ENCODE data around the gene DIP2C.
"Not testable (repeated sequence)": the region's sequence is repeated elsewhere in the genome, so short reads cannot be mapped to it uniquely, and the experiment has no call there.

The DIP2C gene

DNA sequence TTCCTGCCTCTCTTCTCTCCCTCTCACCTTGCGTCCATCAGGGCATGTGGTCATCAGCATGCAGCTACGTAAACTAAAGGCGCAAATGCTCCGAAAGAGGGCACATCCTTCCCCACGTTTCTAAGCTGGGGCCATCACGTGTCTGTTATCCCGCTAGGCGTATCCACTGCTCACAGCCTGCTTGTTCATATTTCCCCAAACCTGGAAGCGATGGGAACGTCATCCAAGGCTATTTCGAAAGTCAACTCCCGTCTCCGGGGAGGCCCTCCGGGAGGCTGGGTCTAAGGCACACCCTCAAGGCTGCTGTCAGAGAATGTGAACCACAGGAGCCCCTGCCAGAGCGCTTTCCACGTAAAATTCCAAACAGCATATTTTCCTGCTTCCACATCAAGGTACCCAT, 199.2 kb downstream of the DIP2C start:
- no peak for DNase-seq

DNA sequence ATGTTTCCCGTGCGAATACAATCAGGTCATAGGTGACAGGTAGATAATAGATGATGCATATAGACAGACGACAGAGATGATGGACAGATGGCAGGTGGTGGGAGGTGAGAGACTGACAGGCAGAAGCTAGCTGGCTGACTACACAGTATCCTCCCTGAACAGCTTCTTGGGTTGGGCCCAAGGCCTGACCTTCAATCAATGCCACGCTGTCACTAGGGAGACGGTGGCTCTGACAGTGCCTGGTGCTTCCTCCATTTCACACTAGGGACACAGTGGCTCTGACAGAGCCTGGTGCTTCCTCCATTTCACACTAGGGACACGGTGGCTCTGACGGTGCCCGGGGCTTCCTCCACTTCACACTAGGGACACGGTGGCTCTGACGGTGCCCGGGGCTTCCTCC, 200.1 kb downstream of the DIP2C start:
- no peak for DNase-seq

DNA sequence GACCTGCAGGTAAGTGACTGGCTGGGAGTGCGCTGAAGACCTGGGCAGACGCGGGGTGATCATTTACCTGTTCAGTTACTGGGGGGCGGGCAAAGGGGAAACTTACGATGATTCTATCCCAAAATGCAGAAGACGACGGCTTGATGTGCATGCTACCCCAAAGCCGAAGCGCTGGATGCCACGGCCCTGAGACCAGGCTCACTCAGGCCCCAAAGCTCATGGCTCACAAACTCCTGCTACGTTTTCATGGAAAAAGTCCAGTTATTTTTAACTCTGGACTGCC, 200.6 kb downstream of the DIP2C start:
- no peak for DNase-seq

DNA sequence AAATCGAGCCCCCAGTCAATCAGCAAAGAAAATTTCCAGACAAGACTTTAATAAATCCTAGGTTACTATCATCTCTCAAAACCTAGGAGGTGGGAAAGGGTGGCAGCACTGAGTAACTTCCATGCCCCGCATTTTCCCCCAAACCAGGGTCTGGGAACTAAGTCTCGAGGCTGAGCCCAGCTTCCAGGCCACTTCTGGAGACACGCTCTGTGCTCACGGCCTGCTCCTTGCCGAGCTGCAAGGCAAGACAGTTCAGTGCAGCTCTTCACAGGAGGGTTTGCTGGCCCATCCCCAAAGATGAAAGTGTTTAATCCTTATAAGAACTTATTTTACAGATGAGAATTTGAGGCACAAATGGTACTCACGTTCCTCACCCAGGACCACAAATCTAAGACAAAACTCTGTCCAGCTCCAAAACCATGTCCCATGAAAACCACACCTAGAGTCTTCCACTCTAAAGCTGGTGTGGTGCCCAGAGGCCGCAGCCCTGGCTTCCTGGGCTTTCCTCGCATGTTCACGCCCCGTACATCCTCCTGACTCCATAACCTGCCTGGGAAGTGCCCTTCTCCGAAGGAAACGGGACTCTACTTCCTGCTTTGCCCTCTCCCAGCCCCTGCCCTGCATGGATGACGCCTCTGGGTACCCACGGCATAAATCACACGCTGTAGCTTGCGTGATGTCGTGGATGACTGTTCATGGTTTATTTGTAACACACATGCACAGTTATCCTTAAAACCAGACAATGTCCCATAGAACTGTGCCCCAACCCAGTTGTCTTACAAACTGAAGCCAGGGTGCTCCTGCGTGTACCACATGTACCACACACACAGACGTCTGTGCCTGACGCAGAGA, 201.2 kb downstream of the DIP2C start:
- no peak for DNase-seq

DNA sequence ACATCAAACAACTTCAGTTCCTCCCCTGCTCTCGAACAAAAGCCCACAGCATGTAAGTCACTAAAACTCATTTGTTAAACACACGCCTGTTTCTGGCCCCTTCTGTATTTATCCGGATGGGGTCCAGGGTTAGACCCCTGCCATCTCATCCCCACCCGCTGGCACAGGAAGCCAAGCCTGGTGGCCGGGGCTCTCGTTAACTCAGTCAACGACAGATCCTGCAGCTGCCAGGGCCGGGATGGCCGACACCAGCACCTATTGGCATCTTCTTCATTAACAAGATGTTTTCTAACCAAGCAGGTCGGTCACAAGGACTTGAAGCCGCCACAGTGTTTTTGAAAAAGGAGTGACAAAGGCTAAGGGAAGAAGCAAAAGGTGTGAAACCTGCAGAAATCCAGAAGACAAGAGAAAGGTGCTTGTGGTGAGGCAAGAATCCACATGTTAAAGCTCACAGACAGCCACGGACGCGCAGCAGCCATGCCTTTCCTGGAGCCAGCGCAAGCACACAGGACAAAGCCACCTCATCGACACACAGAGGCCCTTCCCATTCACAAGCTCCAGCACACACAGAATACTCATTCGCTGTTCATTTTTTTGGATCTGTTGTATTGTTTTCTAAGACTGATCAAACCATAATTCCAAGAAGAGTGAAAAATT, 202.7 kb downstream of the DIP2C start:
- DNase-seq, result no peak

DNA sequence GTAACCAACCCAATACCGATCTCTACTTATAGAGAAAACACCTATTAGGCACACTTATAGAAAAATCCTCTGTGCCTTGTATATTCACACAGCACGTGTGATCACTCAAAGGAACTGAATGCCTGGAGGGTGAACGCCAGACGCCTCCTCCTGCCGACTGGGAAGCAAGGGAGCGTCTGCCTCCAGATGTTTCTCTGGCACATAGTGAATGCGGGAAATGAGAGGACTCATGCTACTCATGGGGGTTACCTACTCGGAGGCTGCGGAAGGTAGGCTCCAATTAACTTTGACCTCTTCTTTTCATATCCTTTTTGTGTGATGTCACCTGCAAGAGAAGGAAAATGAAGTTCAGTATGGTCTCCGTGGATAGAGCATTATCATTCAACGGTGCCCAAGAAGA, 203.3 kb downstream of the DIP2C start:
- DNase-seq, result no peak

DNA sequence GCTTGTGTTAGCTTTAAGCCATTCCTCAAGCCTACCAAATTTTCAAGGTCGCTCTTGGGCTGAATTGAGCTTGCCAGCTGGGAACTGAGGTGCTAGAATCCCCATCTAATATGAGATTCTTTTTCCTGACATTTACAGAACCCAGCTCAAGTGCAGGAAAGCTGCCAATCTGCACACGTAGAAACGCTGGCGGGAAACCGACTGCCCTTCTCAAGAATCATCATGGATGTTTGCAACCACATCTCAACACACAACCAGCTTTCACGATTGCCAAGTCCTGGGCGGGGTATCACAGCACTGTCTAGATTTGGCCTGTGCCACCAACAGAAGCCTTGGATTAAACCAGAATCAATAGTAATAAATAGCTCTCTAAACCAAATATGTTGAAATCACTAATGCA, 203.7 kb downstream of the DIP2C start:
- no peak for DNase-seq

DNA sequence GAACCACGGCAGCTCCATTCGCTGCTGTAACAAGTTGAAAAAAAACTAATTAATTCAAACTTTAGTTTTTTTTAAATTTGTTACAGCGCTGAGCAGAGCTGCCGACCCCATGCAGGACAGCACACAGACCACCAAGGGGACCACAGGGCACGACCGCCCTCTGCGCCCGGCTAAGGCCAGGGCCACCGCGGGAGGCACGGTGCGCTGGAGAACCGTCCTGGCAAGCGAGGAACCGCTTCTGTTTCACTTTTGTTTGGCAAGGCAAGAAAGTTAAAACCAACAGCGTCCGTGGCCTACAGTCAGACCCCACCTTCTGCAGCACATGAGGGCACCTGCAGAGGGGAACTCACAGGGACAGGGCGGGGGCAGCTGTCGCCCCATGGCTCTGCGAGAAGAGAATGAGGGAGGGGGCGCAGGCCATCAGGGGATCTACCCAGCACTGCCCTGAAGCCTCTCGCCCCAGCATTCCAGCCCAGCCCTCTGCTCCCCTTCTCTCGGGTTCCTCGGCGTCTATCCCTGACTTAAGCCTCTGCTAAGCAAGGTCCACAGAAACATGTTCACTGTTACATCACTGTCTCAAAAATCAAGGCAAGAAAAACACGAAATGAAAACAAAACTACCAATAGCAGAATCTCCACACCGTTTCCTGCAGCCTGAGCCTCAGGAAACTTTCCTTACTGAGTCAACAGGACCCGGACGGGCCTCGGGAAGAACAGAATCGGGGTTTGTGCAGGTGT, 204.4 kb downstream of the DIP2C start:
- no peak for DNase-seq

DNA sequence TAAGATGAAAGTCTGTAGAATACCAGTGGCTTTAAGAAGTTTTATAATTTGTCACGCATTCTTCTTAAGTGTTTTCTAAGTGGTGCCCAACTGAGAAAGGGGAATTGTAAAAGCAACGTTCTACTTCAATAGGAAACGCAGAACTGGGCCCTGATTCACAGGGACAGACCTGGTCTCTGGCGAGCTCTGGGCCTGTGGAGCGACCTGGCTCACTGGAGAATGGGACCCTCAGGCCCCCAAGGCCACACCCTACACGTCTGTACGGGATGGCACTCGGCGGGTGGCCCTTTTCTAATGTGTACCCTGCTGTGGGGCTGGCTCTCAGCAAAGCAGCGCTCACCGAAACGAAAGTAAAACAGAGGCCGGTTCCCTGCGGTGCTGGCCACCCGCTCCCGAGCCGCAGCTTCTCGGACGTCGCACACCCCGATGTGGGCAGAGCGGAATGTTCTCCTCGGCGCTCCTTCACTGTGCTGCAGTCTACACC, 205.0 kb downstream of the DIP2C start:
- DNase-seq, result no peak

DNA sequence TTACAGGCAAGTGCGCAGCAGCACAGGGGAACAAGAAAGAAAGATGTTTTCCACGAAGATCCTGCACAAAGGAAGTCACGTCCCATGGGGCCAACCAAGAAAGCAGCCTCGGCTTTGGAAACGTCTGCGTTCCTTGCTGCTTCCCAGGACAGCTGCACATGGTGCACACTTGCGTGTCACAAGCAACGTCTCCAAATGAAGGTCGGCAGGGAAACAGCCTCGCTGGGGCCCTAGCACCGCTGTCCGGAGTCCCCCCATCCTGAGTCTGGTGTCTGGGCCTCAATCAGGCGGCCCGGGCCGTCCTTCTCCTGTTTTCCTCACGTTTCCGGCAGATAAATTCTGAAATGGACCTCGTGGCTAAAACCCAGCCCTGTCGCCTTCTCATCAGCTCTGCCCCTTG, 206.2 kb downstream of the DIP2C start:
- DNase-seq, result no peak

DNA sequence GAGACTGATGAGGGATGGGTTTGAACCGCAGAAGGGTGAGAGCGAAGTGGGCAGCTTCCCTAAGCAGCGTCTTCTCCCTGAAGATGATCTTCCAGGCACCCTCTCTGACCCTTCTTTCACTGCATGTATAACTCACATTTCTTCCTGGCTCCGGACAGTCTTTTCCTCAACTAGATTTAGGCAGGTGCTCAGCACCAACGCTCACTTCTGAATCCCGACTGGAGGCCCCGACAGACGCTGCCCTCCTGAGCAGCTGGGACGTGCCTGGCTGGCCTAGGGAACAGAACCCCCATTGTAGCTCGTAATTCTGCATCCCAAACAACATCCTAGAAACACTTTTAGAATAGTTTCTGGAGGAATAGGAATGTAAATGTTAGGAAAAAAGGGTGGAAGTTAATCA, 206.6 kb downstream of the DIP2C start:
- no peak for DNase-seq

DNA sequence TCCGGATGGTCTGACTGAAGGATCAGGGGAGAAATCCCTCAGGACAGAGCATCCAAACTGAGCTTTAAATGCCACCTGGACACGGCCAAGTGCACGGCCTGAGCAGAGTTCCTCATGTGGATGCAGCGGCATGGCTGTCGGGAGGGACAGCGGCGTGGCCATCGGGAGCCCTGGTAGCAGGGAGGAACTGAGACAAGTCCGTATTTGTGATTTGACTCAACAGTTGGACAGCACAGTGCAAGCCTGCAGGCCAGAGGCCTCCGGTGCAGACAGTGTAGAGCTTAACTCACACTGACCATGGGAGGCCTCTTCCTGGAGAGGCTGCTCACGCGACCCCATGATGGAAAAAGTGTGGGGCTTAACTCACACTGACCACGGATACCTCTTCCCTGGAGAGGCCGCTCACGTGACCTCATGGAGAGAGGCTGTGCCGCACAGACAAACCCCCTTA, 207.4 kb downstream of the DIP2C start:
- DNase-seq, result no peak

DNA sequence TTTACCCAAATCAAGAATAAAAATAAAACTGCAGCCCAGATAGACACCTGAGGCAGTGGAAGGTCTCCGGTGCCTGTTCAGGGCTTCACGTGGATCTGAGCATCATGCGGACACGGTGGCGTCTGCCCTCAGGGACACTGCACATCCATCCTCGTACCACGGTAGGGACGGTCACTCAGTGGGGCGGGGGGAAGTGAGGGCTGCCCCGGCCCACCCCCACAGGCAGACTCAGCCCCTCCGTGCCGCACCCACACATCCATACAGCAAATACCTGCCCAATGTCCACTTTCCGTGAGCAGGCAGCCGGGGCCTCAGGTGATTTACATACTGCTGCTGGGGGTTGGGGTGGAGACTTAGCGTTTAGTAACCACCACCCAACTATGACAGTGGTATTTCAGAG, 207.8 kb downstream of the DIP2C start:
- DNase-seq, result no peak

DNA sequence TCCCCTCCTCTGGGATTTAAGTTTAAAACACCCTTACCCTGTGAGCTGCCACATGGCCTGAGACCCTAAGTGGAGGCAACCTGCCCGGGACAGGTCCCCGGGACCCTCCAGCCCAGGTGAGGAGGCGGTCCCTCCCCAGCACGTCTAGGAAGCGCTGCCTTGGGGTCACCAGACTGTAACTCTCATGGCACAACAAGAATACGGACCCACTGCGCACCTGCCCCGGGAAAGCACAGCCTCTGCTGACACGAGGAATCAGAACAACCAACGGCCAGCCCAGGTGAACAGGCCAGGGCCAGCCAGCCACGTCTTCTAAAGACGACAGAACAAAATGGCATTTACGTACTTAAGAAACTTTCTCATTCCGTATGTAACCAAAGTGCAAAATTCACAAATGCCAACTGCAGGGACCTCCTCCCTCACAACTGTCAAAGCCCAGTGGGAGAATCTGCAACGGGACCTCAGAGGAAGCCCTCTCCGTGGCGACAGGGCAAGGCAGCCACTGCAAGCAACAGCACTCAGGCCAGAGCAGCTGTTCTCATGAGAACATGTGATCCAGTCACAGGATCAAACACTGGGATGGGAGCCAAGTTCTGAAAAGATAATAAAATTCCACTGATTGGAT, 208.4 kb downstream of the DIP2C start:
- no peak for DNase-seq

DNA sequence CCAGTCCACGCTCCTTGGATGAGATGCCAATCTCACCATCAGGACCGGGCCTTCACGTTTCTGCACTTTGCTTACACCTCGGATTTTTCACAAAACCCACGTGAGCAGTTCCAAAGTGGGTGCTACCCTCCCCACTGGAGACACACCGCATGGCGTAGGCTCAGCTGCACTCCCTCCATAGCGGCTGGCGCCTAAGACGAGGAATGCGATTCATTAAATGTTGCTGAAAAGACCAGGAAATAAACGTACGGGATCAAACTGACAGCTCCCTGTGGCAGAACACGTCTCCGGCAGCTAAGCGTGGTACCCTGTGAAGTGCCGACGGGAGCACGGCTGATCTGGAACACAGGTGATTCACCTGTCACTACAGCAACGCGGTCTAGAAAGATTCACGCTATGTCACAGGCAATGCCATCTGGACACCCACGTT, 209.0 kb downstream of the DIP2C start:
- DNase-seq, result no peak

DNA sequence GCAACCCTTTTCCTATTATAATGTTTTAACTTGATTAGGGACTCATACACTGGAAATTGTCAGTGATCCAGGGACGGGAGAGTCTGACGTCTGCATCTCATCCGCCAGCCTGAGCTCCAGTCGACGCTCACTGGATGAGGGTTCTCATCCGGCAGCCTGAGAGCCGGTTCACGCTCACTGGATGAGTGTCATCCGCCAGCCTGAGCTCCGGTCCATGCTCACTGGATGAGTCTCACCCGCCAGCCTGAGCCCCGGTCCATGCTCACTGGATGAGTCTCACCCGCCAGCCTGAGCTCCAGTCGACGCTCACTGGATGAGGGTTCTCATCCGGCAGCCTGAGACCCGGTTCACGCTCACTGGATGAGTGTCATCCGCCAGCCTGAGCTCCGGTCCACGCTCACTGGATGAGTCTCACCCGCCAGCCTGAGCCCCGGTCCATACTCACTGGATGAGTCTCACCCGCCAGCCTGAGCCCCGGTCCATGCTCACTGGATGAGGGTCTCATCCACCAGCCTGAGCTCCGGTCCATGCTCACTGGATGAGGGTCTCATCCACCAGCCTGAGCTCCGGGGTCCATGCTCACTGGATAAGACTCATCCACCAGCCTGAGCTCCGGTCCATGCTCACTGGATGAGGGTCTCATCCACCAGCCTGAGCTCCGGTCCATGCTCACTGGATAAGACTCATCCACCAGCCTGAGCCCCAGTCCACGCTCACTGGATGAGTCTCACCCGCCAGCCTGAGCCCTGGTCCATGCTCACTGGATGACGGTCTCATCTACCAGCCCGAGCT, 209.6 kb downstream of the DIP2C start:
- not testable (repeated sequence) for DNase-seq

DNA sequence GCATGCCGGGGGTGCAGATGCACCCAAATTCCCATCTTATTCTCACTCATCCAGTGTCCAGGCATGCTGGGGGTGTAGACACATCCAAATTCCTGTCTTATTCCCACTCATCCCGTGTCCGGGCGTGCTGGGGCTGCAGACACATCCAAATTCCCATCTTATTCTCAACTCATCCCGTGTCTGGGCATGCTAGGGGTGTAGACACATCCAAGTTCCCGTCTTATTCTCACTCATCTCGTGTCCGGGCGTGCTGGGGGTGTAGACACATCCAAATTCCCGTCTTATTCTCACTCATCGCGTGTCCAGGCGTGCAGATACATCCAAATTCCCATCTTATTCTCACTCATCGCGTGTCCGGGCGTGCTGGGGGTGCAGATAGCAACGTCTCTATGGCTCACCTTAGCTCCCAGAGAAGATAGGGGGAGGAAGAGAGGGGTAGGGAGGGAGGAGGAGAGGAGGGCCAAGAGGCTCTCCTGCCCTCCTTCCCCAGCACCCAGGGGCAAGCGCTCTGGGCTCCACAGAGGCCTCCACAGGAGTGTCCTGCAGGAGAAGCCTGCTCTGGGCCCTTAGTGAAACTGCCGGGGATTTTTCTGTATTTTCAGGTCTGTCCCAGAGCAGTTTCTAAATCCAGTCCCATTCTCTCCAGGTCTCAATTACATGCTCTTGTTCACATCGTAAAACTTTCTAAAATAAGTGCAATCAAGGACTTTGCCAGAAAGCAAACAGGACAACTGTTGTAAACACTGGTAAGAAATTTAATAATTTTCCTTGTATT, 210.8 kb downstream of the DIP2C start:
- DNase-seq, result no peak

DNA sequence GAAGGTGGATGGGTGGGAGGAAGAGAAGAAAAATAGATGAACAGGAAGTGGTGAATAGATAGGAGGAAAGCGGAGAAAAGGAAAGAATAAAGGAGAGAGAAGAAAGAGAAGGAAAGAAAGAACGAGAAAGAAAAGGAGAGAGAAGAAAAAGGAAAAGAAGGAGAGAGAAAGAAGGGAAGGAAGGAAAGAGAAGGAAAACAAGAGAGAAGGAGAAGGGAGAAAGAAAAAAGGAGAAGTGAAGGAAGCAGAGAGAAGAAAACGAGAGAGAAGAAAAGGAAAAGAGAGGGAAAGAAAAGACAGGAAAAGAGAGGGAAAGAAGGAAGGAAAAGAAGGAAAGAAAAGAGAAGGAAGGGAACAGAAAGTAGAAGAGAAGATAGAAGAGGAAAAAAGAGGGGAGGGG, 211.8 kb downstream of the DIP2C start:
- DNase-seq, result no peak

DNA sequence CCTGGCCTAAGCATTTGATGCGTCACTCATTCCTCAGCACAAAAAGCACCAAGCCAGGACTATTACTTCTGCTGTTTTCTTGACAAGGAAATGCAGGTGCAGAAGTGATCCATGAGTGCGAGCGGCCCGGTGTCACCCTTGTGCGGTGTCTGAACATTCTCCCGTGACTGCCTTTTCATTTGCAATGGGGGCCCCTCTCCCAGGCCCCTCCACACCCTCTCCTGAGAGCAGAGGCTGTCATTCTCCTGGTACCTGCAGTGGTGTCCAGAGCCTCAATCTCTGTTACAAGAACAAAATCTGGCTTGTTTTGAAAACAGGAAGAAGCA, 213.1 kb downstream of the DIP2C start:
- DNase-seq, result no peak

DNA sequence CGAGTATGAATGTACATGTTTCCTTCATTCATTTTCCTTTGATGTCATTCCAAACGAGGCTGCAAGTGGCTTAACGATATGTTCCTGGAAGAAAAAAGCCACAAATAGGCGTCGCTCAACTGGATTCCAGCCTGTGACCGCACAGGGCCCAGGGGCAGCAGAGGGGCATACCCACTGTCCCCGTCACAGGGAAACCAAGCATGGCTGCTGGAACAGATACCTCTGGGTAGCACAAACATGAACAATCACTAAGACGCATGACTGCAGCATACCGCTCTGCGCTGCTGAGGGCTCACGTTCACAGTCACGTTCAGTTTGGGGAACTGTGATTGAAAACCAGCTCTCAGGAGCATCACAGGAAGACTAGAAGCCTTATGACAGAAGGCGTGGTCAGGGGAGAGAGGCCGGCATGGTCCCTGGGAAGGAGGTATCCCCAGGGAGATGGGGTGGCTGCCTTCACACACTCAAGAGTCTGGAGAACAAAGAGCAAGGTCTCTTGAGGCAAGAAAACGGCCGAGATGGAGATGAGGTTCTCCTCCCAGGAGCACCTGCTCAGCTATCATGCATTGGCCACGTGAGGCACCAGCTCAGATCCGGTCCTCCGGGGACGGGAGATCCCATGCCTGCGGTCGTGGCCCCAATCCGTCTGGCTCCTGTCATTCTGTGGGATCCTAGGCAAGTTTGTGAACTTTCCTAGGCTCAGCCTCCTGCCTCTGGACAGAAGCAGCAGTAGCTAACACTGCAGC, 213.6 kb downstream of the DIP2C start:
- no peak for DNase-seq

DNA sequence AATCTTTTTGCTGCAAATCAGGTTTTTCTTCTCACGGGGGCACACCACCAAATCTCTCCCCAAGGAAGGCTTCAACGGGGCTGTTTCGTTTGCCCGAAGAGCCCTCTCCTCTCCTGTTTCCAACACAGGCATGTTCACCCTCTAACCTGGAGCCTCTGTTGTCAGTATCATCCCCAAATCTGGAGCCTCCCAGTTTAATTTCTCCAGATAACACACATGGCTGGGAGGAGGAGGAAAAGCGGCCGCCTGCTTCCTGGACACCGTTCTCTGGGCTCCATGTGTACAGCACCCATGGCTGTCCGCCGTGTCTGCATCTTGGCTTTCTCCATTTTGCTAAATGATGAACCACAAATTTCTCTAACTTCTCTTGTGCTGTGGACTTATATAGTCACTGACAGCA, 214.5 kb downstream of the DIP2C start:
- DNase-seq, result no peak

Measured in NCI-H446 treated with DMSO at 0.1 percent for 48 hours (cell line).